ENCODE measurements around the gene WDR5.

GRCh38 chr9:134188386-134189144 is 52.7 kb downstream of the WDR5 start:
- TF ChIP-seq CTCF (IDR thresholded peaks at IDR 0.05; ENCODE audit: low read length) = no peak
- no peak for TF ChIP-seq EZH2 (optimal IDR thresholded peaks at IDR 0.05; ENCODE audit: low read depth, low read length)
